DMS153 (cell line): ENCODE results near the gene SIRT5.

Source experiments
- DNase-seq: peaks from one replicate; lab custom pipeline; 2025; lab: John Stamatoyannopoulos, UW

SIRT5 gene

GRCh38 chr6:13589801-13590200 lies 15.4 kb downstream of the SIRT5 start:
- DNase-seq, result no peak

GRCh38 chr6:13590574-13591153 lies 16.3 kb downstream of the SIRT5 start:
- DNase-seq, result no peak

- DNase-seq, result no peak
Measured at GRCh38 chr6:13591205-13591921, 17.0 kb downstream of the SIRT5 start.

GRCh38 chr6:13593103-13593502 lies 18.7 kb downstream of the SIRT5 start:
- no peak for DNase-seq

- DNase-seq, result no peak
Measured at GRCh38 chr6:13593720-13594119, 19.3 kb downstream of the SIRT5 start.

- DNase-seq, result no peak
Measured at GRCh38 chr6:13597073-13597472, 22.7 kb downstream of the SIRT5 start.

GRCh38 chr6:13600036-13600435 lies 25.6 kb downstream of the SIRT5 start:
- DNase-seq, result no peak

- no peak for DNase-seq
Measured at GRCh38 chr6:13604135-13604534, 29.7 kb downstream of the SIRT5 start.

- no peak for DNase-seq
Measured at GRCh38 chr6:13604546-13605416, 30.4 kb downstream of the SIRT5 start.

- DNase-seq, result no peak
Measured at GRCh38 chr6:13605634-13606033, 31.2 kb downstream of the SIRT5 start.

- DNase-seq, result no peak
Measured at GRCh38 chr6:13611715-13612114, 37.3 kb downstream of the SIRT5 start.

- DNase-seq, result no peak
Measured at GRCh38 chr6:13613029-13613594, 38.7 kb downstream of the SIRT5 start.

GRCh38 chr6:13614126-13614925 lies 39.9 kb downstream of the SIRT5 start:
- no peak for DNase-seq

- peak; percentile 78 for DNase-seq
Measured at GRCh38 chr6:13614926-13615791, 40.8 kb downstream of the SIRT5 start, which contains the start of gene NOL7. Gene NOL7 (plus strand): TSS chr6:13615335. CDS start chr6:13615359, 24 bp downstream.

- no peak for DNase-seq
Measured at GRCh38 chr6:13615792-13616120, 41.4 kb downstream of the SIRT5 start.

GRCh38 chr6:13617066-13617465 lies 42.7 kb downstream of the SIRT5 start:
- DNase-seq, result no peak

GRCh38 chr6:13624871-13625288 lies 50.5 kb downstream of the SIRT5 start:
- DNase-seq, result peak; percentile 1

- DNase-seq, result no peak
Measured at GRCh38 chr6:13629459-13630116, 55.2 kb downstream of the SIRT5 start.

- no peak for DNase-seq
Measured at GRCh38 chr6:13630499-13630898, 56.1 kb downstream of the SIRT5 start.

- DNase-seq, result no peak
Measured at GRCh38 chr6:13633343-13633742, 58.9 kb downstream of the SIRT5 start.
